Measurements from ENCODE around the gene LILRA6.
"Not testable (repeated sequence)": the region's sequence is repeated elsewhere in the genome, so short reads cannot be mapped to it uniquely, and the experiment has no call there.

LILRA6 gene

DNA sequence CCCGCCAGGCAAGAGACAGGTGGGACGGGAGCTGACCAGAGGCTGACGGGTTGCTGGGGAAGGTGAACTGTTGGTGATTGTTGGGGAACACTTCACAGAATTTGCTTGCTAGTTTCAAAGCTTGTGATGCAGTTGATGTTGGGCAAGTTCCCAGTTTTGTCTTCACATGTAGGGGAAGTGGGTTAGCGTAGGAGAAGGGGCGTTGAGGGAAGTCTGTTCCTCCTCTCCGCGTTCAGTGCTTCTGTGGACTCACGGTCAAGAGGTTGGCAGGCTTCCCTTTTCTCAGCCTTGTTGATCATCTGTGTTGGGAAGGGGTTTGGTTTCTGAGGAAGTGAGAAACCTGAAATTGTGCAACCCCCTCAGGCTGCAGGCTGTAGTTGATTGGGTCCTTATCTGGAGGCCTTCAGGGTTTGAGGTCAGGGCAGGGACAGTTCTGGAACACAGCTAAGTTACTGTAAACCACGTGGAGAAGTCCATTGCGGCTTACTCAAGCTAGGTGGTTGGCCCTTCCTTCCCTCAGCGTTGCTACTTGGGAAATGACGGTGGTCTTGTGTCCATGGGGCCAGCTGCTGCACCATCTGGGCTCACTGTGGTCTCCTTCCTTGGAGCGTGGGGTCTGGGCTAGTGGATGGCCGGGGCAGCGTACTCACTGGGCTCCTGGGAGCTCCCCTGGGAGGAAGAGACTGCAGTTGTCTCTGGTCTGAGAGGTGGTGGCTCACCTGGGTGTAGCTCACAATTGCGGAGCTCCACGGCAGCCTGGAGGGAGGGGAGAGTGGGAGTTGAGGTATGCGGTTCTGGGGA, 34.4 kb downstream of the LILRA6 start:
- no peak for DNase-seq (ENCODE audit: low read depth in 1 of 2, low spot score in 1 of 2)

DNA sequence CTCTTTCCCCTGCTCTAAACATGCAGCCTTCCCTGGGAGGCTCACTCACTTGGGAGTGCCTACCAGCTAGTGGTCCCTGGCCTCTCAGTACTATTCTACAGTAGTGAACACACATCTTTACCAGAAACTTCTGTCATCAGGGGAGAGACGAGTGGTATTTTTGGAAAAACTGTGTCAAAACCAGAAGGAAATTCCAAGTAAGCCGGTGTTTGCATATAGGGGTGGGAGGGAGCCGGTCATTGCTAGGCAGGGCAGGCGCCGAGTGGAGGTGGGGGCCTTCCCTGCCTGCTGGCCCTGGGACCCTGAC, 35.0 kb downstream of the LILRA6 start:
- no peak for DNase-seq (ENCODE audit: low read depth in 1 of 2, low spot score in 1 of 2)

DNA sequence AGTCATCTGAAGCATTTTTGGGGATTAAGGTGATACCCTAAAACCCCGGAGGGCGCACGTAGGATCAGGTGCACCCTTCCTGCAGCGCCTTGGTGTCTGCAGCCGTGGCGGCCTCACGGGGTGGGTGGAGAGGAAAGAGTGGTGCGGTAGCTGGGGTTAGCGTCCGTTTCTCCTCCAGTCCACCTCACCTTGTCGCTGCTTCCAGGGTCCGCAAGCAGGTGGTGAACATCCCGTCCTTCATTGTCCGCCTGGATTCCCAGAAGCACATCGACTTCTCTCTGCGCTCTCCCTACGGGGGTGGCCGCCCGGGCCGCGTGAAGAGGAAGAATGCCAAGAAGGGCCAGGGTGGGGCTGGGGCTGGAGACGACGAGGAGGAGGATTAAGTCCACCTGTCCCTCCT, 35.4 kb downstream of the LILRA6 start:
- not testable (repeated sequence) for DNase-seq (ENCODE audit: low read depth in 1 of 2, low spot score in 1 of 2)

DNA sequence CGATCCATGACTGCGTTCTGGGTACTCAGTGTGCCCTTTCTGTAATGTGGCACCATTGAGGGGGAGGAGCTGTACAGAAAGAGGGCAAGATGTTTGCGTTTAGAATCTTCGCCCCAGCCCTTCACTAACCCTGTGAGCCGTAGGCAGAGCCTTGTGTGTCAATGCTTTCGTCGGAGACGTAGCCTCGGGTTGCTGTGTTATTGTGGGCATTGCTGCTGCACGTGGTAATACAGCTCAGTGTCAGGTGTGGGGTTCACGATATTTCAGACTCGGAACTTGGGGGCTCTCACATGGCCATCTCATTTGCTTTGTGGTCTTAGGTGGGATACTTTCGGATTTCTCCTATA, 35.8 kb downstream of the LILRA6 start:
- no peak for DNase-seq (ENCODE audit: low read depth in 1 of 2, low spot score in 1 of 2)

DNA sequence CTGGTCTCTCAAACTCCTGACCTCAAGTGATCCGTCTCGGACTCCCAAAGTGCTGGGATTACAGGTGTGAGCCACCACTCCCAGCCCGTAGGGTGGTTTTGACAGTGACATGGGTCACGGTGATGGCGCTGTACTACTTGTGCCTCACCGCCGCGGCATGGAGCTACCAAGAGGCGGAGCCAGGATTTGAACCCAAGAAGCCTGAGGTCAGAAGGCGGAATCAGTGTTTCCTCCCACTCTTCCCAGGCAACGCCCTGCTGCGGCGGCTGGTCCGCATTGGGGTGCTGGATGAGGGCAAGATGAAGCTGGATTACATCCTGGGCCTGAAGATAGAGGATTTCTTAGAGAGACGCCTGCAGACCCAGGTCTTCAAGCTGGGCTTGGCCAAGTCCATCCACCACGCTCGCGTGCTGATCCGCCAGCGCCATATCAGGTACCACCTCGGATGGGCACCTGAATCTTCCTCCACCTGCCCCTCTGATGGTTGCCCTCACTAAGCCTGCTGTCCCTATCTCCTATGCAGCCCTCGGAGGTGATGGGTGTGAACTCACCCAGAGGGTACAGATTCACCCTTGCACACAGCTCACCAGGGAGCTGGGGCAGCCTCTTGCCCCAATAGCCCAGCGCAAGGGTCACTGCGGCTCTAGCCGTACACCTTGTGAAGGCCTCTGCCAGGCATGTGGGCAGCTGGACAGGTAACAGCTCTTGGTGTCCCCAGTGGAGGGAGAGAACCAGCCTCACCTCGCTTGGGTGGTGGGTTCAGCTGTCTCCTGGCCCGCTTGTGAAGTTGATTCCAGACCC, 36.4 kb downstream of the LILRA6 start:
- no peak for DNase-seq (ENCODE audit: low read depth in 1 of 2, low spot score in 1 of 2)

DNA sequence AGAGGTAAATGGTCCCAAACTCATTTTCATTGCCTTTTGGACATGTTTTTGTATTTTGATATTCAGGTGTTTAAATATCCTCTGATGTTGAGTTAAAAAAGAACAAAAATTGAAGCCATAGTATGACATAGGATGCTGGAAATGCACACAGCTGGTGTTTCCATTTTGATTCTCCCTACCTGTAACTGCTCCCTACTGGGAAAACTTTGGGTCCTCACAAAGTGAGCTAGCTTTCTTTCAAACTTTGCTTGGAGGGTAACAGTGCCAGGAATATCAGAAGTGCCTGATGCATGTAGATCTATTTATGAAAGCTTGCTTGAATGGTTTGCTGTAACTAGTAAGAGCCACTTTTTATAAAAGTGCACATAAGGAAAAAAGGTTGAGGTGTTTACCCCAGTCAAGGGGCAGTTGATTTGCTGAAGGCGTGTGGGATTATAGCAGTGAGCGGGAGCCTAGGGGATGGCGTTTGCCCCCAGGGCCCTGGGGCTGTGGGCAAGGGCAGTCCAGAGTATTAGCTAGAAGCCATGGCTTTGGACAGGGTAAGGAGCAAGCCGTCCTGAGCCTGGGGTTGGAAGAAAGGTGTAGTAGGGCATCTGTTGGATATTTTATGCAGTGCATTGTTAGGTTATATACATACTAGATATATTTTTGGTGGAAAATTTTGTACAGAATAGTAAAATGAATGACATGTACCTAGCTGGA, 37.7 kb downstream of the LILRA6 start:
- no peak for DNase-seq (ENCODE audit: low read depth in 1 of 2, low spot score in 1 of 2)

DNA sequence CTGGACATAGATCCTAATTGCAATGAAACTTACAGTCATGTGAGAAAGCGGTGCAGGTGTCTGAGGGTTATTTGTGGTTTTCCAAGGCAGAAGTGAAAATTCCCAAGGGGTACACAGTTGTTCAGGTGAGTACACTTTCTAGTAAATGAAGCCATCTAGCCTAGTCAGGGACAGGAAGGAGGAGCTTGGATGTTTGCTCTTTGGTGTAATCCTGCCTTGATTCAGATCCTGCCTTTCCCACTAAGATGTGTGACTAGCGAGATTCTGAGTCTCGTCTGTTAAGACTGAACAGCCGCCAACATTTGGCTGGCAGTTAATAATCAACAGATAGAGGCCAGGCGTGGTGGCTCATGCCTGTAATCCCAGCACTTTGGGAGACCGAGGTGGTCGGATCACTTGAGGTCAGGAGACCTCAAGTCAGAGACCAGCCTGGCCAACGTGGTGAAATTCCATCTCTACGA, 39.4 kb downstream of the LILRA6 start:
- no peak for DNase-seq (ENCODE audit: low read depth in 1 of 2, low spot score in 1 of 2)

DNA sequence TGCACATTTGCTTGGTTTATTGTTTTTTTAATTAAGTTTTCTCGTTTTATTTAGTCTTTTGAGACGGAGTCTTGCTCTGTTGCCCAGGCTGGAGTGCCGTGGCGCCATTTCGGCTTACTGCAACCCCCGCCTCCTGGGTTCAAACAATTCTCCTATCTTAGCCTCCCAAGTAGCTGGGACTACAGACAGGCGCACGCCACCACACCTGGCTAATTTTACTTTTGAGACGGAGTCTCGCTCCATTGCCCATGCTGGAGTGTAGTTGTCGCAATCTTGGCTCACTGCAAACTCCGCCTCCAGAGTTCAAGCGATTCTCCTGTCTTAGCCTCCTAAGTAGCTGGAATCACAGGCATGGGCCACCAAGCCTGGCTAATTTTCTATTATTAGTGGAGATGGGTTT, 40.6 kb downstream of the LILRA6 start:
- no peak for DNase-seq (ENCODE audit: low read depth in 1 of 2, low spot score in 1 of 2)

DNA sequence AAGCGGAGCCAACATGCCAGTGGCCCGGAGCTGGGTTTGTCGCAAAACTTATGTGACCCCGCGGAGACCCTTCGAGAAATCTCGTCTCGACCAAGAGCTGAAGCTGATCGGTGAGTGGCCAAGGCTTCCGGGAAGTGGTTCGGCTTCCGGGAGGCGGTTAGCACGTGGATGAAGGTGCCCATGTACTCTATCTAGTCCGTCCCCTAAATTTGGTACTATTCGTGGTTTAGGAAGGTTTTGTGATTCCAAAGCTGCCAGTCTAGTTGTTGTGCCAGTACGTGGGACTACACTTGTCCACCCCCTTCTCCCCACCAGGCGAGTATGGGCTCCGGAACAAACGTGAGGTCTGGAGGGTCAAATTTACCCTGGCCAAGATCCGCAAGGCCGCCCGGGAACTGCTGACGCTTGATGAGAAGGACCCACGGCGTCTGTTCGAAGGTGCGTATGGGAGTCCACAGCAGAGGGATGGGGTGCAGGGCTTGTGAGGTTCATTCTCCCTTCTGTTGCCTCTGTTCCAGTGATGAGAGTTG, 41.4 kb downstream of the LILRA6 start:
- no peak for DNase-seq (ENCODE audit: low read depth in 1 of 2, low spot score in 1 of 2)

DNA sequence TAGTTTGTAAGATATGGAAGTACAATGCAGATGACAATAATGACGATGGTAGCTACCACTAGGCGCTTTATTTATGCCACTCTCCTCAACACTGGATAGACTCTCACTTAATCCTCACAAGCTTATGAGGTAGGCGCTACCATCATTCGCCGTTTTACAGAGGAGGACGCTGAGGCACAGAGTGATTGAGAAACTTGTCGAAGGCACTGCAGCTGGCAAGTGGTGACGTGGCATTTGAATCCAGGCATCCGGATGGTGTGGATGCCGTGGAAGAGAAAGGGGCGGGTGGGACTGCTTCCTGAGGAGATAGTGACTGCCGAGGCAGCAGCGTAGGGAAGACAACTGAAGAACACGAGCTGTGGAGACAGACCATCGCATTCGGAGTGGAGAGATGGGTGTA, 43.2 kb downstream of the LILRA6 start:
- no peak for DNase-seq (ENCODE audit: low read depth in 1 of 2, low spot score in 1 of 2)

DNA sequence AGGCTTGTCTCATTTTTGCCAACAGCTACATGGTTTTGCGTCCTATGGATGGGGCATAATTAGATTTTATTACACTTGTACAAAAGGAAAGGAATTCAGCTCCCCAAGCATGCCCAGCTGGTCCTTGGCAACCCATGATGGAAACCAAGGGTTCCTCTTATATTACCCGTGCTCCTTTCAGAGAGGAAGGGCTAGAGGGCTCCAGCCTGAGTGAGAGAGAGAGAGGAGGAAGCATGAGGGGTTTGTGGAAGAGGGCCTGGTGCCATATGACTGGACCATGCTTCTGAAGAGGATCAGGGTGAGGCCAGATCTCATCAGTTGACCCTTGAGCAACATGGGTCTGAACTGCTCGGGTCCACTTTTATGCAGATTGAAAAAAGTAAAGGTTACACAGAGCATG, 45.5 kb downstream of the LILRA6 start:
- DNase-seq (ENCODE audit: low read depth in 1 of 2, low spot score in 1 of 2): no peak

DNA sequence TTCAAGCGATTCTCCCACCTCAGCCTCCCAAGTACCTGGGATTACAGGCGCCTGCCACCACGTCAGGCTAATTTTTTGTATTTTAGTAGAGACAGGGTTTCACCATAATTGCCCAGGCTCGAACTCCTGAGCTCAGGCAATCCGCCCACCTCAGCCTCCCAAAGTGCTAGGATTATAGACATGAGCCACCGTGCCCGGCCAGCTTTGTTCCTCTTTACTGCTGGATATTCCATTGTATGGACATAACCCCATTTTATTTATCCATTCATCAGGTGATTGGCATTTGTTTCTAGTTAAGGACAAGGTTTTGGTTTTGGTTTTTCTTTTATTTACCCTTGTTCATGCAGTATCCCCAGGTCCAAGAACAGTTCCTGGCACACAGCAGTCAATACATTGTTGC, 46.1 kb downstream of the LILRA6 start:
- DNase-seq (ENCODE audit: low read depth in 1 of 2, low spot score in 1 of 2): no peak

DNA sequence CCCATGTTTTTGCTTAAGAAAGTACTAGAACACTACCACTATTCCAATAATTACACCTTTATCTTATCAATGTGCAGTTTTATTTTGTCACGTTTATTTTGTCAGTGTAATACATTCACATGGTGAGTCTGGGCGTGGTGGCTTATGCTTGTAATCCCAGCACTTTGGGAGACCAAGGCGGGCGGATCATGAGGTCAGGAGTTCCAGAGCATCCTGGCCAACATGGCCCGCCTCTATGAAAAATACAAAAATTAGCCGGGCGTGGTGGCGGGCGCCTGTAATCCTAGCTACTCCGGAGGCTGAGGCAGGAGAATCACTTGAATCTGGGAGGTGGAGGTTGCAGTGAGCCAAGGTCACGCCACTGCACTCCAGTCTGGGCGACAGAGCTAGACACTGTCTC, 48.1 kb downstream of the LILRA6 start:
- not testable (repeated sequence) for DNase-seq (ENCODE audit: low read depth in 1 of 2, low spot score in 1 of 2)

DNA sequence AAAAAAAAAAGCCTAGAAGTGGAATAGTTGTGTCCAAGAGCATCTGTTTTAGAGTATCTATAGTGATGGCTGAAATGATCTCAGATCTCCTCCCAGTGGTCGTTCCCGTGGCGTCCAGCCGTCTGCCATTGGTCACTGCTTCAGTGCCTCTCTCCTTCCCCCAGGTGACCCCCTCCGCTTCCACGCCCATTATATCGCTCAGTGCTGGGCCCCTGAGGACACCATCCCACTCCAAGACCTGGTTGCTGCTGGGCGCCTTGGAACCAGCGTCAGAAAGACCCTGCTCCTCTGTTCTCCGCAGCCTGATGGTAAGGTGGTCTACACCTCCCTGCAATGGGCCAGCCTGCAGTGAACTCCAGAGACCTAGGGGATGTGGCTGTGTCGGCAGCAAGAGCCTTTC, 49.6 kb downstream of the LILRA6 start:
- no peak for DNase-seq (ENCODE audit: low read depth in 1 of 2, low spot score in 1 of 2)

DNA sequence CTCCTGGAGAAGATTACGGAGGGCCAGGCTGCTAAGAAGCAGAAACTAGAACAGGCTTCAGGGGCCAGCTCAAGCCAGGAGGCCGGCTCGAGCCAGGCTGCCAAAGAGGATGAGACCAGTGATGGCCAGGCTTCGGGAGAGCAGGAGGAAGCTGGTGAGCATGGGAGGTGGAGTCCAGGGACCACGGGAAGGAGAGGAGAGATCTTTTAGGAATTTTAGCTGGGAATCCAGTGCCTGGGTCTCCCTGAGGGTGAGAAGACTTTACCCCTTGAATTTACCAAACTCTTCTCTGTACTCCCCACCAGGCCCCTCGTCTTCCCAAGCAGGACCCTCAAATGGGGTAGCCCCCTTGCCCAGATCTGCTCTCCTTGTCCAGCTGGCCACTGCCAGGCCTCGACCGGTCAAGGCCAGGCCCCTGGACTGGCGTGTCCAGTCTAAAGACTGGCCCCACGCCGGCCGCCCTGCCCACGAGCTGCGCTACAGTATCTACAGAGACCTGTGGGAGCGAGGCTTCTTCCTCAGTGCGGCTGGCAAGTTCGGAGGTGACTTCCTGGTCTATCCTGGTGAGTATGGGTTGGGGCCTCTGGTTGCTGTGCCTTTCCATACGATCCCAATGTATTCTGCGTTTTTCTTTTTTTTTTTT, 50.7 kb downstream of the LILRA6 start:
- no peak for DNase-seq (ENCODE audit: low read depth in 1 of 2, low spot score in 1 of 2)

DNA sequence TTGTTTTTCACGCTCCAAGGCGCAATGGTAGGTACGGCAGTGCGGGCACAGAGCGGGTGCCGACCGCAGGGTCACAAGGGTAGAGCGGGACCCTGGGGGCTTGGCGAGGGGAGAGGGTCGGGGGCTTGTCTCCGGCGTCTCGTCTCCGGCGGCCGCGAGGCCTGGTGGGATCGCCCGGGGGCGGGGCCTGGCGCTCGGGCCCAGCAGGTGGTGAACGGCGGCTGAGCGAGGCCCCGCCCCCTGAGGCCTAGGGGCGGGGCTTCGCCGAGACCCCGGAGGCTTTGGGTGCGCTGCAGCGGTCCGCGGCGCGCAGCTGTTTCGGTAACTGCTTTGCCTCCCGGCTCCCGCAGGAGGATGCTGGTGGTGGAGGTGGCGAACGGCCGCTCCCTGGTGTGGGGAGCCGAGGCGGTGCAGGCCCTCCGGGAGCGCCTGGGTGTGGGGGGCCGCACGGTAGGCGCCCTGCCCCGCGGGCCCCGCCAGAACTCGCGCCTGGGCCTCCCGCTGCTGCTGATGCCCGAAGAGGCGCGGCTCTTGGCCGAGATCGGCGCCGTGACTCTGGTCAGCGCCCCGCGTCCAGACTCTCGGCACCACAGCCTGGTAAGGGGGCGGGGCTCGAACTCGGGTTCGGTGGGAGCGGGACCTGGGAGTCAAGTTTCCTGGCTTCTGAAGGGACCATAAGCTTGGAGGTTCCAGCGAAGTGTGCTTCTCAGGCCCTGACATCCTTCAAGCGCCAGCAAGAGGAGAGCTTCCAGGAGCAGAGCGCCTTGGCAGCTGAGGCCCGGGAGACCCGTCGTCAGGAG, 51.4 kb downstream of the LILRA6 start, which contains the start of gene TSEN34:
Gene TSEN34, plus strand, starts transcription at position 298 of the 800 bp plus-strand sequence. Its CDS starts 57 bp downstream, at position 355.
- peak; percentile 81 to 85 for DNase-seq (ENCODE audit: low read depth in 1 of 2, low spot score in 1 of 2)

DNA sequence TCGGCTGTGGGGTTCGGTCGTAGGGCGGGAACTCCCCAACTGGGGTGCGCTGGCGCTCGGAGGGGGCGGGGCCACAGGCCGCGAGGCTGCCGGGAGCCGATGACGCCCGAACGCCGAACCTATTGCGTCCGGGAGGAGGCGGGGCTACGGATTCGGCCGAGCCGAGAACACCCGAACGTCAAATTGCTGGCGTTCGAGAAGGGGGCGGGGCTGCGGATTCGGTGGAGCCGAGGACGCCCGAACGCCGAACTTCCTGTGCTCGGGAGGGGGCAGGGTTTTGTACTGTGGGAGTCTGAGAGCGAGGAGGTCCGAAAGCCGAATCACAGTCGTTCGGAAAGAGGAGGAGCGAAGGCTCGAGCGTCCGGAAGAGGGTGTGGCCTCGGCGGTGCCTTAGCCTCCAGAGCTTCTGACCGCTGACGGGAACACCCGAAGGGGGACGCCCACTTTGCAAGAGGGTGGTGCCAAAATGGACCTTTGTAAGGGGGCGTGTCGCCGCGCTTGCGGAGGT, 52.0 kb downstream of the LILRA6 start:
- DNase-seq (ENCODE audit: low read depth in 1 of 2, low spot score in 1 of 2): peak; percentile 99 to 100

DNA sequence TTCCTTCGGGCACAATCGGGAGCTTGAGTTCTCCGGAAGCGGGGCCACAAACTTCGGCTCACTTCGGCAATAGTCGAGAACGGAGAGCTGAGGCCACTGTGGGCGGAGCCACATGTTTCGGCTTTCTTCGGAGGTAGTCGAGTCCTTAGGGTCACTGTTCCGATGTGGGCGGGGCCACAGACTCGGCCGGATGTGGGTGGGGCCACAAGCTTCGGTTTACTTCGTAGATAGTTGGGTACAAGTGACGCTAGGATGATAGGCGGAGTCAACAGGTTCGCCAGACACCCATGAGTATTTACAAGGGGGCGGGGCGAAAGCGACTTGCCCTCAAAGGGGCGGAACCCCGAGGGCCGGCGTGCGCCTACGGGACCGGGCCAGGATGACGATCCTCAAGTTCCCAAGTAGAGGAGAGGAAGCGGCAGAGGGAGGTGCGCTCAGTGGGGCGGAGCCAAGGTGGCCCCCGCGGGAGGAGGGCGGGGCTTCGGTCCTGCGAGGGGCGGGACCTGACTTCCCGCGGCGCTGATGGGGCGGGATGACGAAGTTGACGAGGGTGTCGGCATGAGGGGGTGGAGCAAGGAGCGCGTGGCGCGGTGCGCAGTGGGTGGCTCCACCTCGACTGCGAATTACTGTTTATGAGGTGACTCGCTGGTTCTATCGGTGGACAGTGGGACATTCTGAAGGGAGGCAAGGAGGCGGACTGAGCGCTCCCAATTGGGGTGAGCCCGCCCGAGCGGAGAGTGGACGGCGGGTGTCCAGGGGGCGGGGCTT, 52.7 kb downstream of the LILRA6 start:
- DNase-seq (ENCODE audit: low read depth in 1 of 2, low spot score in 1 of 2): peak; percentile 100

DNA sequence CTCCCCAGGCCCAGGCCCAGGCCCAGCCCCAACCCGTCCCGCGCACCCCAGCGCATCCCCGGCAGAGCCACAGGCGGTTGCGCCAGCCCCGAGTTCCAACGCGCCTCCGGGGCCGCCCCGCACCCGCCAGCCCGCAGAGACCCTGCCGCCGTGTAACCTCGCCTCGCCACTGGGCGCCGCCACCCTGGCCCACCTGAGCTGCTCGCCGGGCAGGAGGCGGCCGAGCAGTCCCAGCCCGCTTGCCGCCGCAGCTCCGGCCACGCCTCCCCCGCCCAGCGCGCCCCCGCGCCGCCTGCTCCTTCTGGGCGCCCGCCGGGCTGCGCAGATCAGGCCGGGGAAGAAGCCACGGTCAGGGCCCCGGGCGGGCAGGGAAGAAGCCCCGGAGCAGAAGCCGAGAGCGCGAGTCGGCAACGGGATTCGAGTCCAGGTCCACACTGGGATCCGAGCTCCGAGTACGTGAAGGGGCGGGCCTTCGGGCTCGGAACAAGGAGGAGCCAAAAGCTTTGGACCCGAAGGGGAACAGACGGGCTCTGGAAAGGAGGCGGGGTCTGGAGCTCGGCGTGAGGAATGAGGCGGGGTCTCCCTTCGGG, 53.4 kb downstream of the LILRA6 start, which contains the start of gene MBOAT7:
Gene MBOAT7, minus strand, starts transcription at position 436 of the 590 bp plus-strand sequence. CDS start 1,072 bp downstream, outside the sequence.
- no peak for DNase-seq (ENCODE audit: low read depth in 1 of 2, low spot score in 1 of 2)

Data from stimulated activated CD4-positive, alpha-beta T cell treated with anti-CD3 and anti-CD28 coated beads, Interleukin-15, amount 100 ng/mL, for 1 hour (primary cell).